Esophagus muscularis mucosa (tissue), 4 donors: ENCODE data around the gene FIGNL2. TPM values are rescaled to one million over a fixed set of nuclear protein-coding genes. Genes with fewer than 3 reads are reported as not detected.

Experiments
- DNase-seq: peaks from one replicate; pipeline ENCODE4 v3.0.0-alpha.2; 2017; ENCODE audit errors: extremely low spot score
- H3K27ac ChIP-seq, 4 donors: fragments of 200-600 bp; sonication (generic); replicated peaks in 1 of 4; 1 replicate in 3 of 4; 2 replicates in 1 of 4; pipeline ENCODE4 v1.5.1; 2016 to 2019; ENCODE audit warnings: mild to moderate bottlenecking in 1 of 4
- H3K27me3 ChIP-seq, 4 donors: fragments of 200-600 bp; sonication (generic); one replicate each; pipeline versions ENCODE4 v1.5.1 to v1.6.0; 2016 to 2019
- H3K36me3 ChIP-seq, 4 donors: fragments of 200-600 bp; sonication (generic); one replicate each; pipeline ENCODE4 v1.5.1; 2016 to 2019
- H3K4me1 ChIP-seq, 4 donors: fragments of 200-600 bp; sonication (generic); one replicate each; pipeline ENCODE4 v1.5.1; 2016 to 2019
- H3K4me3 ChIP-seq, 4 donors: fragments of 200-600 bp; sonication (generic); 1 replicate in 2 of 4; 2 replicates in 2 of 4; pipeline ENCODE4 v1.5.1; 2016 to 2019; ENCODE audit warnings: mild to moderate bottlenecking in 4 of 4, moderate library complexity in 1 of 4
- H3K9me3 ChIP-seq, 4 donors: fragments of 200-600 bp; sonication (generic); 1 replicate in 3 of 4; 2 replicates in 1 of 4; pipeline ENCODE4 v1.5.1; 2016 to 2019
- EP300 ChIP-seq: sonication (generic); formaldehyde crosslinking; IDR thresholded peaks from one replicate; pipeline ENCODE4 v1.6.1; 2017; ENCODE audit warnings: antibody characterized with exemption
- POLR2A ChIP-seq: fragments of 450-650 bp; IDR thresholded peaks from one replicate; pipeline ENCODE4 v1.6.1; 2017; ENCODE audit warnings: antibody characterized with exemption, moderate library complexity, mild to moderate bottlenecking, low read depth
- POLR2AphosphoS5 ChIP-seq, 2 donors: sonication (generic); formaldehyde crosslinking; IDR thresholded peaks; one replicate each; pipeline ENCODE4 v1.6.1; 2017; ENCODE audit warnings: antibody characterized with exemption in 2 of 2
- WGBS: methylation state at CpG from one replicate; pipeline ENCODE4 v1.1.5; 2018; 5-methylcytosine and 5-hydroxymethylcytosine counted together
- intact Hi-C: fragments of 100-400 bp; cut with DNase I; formaldehyde crosslinking; loops from one replicate; pipeline ENCODE4 v1.15.1; 2023
- total RNA-seq, 4 donors: library from RNA; depleted of rRNA; stranded (reverse); fragments of >200 nt; gene quantifications; one replicate each; pipeline versions ENCODE4 v1.1.0 to v1.2.1, GENCODE V29; 2016
- TF ChIP-seq, protein P1 (sequence below), 3 experiments: fragments of 200-600 bp in 2 of 3; fragments of 450-650 bp in 1 of 3; sonication (generic) in 2 of 3; IDR thresholded peaks; one replicate each; pipeline ENCODE4 v1.5.1; 2017 to 2019; ENCODE audit warnings: antibody characterized with exemption in 3 of 3, mild to moderate bottlenecking in 2 of 3, moderate library complexity in 1 of 3

The FIGNL2 gene
- total RNA-seq, 4 donors from 2014 or later = 0.23 to 0.42 (median 0.36) TPM

DNA sequence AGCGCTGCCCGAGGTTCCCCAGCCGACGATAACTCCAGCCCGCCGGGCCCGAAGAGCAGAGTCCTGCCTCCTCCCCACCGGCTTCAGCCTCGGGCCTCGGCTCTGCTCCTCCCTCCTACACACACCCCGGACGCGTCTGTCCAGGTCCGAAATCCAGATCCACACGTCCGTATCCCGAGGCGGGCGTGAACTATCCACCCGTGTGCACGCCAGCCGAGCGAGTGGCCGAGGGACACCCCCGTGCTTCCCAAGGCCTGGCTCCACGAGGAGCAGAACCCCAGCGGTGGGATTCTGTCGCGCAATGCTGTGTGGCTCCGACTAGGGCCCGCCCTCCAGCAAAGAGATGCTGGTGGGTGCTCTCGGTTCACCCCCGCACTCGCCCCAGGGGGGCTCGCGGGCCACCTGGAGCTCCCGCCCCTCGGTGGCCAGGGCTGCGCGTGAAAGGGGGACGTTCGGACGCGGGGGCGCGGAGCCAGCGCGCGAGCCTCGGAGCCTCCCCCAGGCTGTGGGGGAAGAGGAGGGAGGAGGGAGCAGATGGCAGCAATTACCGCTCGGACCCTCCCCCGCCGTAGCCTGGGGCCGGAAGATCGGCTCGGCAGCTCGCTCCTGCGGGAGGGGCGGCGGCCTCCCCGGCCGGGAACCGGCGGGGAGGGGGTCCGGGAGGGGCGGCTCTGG lies 20.4 kb upstream of the FIGNL2 start:
- Histone ChIP-seq H3K36me3 (no peaks in the 10 kb centered on the region), H3K4me3 (peak overlapping the region; percentile 46 to 54 (median 52)), H3K4me1 (peaks cover 19 to 26% (median 24%) of the 10 kb centered on the region in 4 donors), H3K27ac (no peak overlapping the region), H3K27me3 (peaks cover 0 to 82% (median 15%) of the 10 kb centered on the region in 4 donors), H3K9me3 (no peaks in the 10 kb centered on the region)
- intact Hi-C loops = no loop called here
- TF ChIP-seq EP300 = no peak
- TF ChIP-seq, protein P1, sequence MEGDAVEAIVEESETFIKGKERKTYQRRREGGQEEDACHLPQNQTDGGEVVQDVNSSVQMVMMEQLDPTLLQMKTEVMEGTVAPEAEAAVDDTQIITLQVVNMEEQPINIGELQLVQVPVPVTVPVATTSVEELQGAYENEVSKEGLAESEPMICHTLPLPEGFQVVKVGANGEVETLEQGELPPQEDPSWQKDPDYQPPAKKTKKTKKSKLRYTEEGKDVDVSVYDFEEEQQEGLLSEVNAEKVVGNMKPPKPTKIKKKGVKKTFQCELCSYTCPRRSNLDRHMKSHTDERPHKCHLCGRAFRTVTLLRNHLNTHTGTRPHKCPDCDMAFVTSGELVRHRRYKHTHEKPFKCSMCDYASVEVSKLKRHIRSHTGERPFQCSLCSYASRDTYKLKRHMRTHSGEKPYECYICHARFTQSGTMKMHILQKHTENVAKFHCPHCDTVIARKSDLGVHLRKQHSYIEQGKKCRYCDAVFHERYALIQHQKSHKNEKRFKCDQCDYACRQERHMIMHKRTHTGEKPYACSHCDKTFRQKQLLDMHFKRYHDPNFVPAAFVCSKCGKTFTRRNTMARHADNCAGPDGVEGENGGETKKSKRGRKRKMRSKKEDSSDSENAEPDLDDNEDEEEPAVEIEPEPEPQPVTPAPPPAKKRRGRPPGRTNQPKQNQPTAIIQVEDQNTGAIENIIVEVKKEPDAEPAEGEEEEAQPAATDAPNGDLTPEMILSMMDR (IDR thresholded peaks at IDR 0.05) = no peak
- no peak for TF ChIP-seq POLR2A
- TF ChIP-seq POLR2AphosphoS5 (IDR thresholded peaks at IDR 0.05) = no peak
- DNase-seq = no peak
- WGBS = 12% methylated on average over 35 of the region's 67 CpGs

DNA sequence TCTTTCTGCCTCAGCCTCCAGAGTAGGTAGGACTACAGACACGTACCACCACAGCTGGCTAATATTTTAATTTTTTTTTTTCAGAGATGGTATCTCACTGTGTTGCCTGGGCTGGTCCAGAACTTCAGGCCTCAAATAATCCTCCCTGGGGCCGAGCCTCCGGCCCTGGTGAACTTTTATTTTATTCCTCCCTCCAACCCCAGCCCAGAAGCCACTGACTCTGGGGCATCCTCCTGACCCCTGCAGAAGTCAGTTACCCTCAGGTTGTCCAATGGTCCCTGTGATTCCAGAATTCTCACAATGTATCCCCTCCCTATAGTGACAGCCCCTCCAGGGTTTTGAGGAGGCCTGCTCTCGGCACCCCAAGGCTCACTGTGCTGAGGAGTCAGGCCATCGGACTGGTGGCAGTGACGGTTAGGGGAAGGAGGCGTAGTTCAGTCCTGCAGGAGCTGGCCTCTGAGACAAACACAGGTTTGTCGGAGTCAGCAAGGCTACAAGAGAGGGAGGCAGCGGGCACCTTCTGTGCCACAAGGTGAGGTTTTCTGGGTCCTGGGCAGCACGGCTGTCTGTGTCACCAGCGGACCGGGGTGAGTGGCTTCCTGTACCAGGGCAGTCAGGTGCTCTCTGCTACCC lies 19.4 kb upstream of the FIGNL2 start:
- H3K27me3 ChIP-seq = peaks cover 0 to 86% (median 18%) of the 10 kb centered on the region in 4 donors
- no peaks in the 10 kb centered on the region for H3K36me3 ChIP-seq
- no peak overlapping the region for H3K4me3 ChIP-seq
- H3K27ac ChIP-seq = no peak overlapping the region
- no peak for DNase-seq
- TF ChIP-seq EP300 (no peak), POLR2A (no peak), POLR2AphosphoS5 (IDR thresholded peaks at IDR 0.05) (no peak)
- TF ChIP-seq, protein P1 (IDR thresholded peaks at IDR 0.05) = no peak
- no peaks in the 10 kb centered on the region for H3K9me3 ChIP-seq
- peaks cover 22 to 34% (median 32%) of the 10 kb centered on the region in 4 donors for H3K4me1 ChIP-seq
- intact Hi-C loops = no loop called here
- 96% methylated on average over 12 of the region's 12 CpGs for WGBS

DNA sequence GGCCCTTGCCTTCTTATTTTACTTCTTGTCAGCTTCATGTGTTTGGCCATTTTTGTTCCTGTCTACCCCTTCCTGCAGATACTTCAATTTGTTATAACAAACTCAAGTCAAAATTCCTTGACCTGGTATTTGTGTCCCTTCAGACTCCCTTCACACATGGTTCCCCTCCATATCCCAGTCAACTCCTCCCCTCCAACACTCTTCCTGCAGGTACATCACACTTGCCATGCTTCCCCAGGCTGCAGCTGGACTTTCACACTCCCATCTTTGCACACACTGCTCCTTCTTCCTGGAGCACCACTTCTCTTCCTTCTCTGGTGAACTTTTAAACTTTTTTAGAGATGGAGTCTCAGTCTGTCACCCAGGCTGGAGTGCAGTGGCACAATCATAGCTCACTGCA lies 18.9 kb upstream of the FIGNL2 start:
- peaks cover 0 to 89% (median 18%) of the 10 kb centered on the region in 4 donors for H3K27me3 ChIP-seq

DNA sequence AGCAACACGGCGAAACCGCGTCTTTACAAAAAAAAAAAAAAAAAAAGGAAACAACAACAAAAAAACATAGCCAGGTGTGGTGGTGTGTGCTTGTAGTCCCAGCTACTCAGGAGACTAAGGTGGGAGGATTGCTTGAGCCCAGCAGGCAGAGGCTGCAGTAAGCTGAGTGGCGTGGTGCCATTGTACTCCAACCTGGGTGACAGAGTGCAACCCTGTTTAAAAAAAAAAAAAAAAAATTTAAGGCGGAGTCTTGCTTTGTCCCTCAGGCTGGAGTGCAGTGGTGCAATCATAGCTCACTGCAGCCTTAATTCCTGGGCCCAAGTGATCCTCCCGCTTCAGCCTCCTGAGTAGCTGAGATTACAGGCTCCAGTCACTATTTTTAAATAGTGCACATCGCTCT lies 18.2 kb upstream of the FIGNL2 start:
- no peaks in the 10 kb centered on the region for H3K9me3 ChIP-seq
- H3K27ac ChIP-seq = no peak overlapping the region
- peaks cover 22 to 34% (median 32%) of the 10 kb centered on the region in 4 donors for H3K4me1 ChIP-seq
- TF ChIP-seq POLR2AphosphoS5 (IDR thresholded peaks at IDR 0.05) (no peak), POLR2A (no peak), EP300 (no peak)
- TF ChIP-seq, protein P1 (IDR thresholded peaks at IDR 0.05) = no peak
- no peaks in the 10 kb centered on the region for H3K36me3 ChIP-seq
- H3K4me3 ChIP-seq = no peak overlapping the region
- H3K27me3 ChIP-seq = peaks cover 0 to 84% (median 18%) of the 10 kb centered on the region in 4 donors
- intact Hi-C loops = no loop called here
- WGBS = 94% methylated on average over 8 of the region's 8 CpGs
- no peak for DNase-seq

More for the DNA sequence above, 18.9 kb upstream of the FIGNL2 start:
- no peak for DNase-seq
- Histone ChIP-seq H3K9me3 (no peaks in the 10 kb centered on the region), H3K27ac (no peak overlapping the region), H3K36me3 (no peaks in the 10 kb centered on the region), H3K4me3 (no peak overlapping the region), H3K4me1 (peaks cover 22 to 34% (median 32%) of the 10 kb centered on the region in 4 donors)
- intact Hi-C loops = no loop called here
- TF ChIP-seq EP300 = no peak
- TF ChIP-seq POLR2A = no peak
- no peak for TF ChIP-seq POLR2AphosphoS5 (IDR thresholded peaks at IDR 0.05)
- TF ChIP-seq, protein P1 (IDR thresholded peaks at IDR 0.05) = no peak
